IMR-90 (cell line): Measurements from ENCODE around the gene CHMP4A.

Source experiments
- FOS ChIP-seq: fragments of 150-350 bp; IDR thresholded peaks from 2 replicates; pipeline ENCODE4 v1.6.1; 2016; ENCODE audit warnings: low read depth, low read length
- MXI1 ChIP-seq: IDR thresholded peaks from 2 replicates; pipeline ENCODE4 v1.6.1; 2012; ENCODE audit warnings: low read depth, mild to moderate bottlenecking, low read length, moderate library complexity, borderline replicate concordance
- POLR2A ChIP-seq: IDR thresholded peaks from 2 replicates; pipeline ENCODE4 v1.6.1; 2012; ENCODE audit warnings: mild to moderate bottlenecking, low read depth, low read length
- RAD21 ChIP-seq: IDR thresholded peaks from 2 replicates; pipeline ENCODE4 v1.6.1; 2012; ENCODE audit warnings: low read length, improper control_type of control experiment
- RFX5 ChIP-seq: IDR thresholded peaks from 2 replicates; pipeline ENCODE4 v1.8.0; 2012; ENCODE audit warnings: low read depth, mild to moderate bottlenecking, low read length, moderate library complexity
- TF ChIP-seq, protein P1 (sequence below): conservative IDR thresholded peaks from 2 replicates; pipeline ENCODE4 v1.5.1; 2012; ENCODE audit warnings: mild to moderate bottlenecking, low read depth, low read length, improper control_type of control experiment

DNA sequence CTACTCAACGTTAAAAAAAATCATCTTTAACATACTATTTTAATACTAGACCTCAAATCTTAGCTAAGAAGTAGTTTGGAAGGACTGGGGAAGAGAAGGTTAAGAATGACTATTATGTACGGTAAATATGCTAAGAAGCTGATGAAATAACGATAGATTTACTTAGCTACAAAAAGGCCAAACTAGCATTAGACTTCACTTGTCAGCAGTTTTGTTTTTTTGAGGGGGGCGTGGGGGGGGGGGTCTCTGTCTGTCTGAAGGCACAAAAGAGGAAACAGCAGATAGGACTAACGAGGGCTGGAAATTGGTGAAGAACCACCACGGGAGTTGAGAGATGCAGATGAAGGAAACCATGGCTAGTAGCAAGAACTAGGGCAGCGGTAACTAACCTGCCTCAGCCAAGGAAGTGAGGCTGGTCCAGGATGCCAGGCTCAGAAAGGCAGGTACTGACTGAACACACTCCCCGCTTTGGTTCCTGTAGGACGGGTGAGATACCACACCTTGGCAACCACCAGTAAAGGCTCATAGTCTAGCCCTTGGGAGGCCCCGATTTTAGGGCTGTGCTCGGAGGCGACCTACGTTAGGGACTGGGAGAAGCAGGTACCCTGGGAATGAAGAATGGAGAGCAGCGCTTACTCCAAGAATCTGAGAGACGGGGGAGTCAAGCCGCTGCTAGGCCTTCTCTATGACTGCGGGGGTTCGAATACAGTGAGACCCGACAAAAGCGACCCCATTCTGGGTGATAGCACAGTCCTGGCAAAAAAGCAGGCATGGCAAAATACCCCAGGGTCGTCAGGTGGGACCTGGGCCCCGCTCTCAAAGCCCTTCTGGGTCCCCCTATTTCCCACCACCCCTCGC, 18.2 kb upstream of the CHMP4A start:
- TF ChIP-seq, protein P1, sequence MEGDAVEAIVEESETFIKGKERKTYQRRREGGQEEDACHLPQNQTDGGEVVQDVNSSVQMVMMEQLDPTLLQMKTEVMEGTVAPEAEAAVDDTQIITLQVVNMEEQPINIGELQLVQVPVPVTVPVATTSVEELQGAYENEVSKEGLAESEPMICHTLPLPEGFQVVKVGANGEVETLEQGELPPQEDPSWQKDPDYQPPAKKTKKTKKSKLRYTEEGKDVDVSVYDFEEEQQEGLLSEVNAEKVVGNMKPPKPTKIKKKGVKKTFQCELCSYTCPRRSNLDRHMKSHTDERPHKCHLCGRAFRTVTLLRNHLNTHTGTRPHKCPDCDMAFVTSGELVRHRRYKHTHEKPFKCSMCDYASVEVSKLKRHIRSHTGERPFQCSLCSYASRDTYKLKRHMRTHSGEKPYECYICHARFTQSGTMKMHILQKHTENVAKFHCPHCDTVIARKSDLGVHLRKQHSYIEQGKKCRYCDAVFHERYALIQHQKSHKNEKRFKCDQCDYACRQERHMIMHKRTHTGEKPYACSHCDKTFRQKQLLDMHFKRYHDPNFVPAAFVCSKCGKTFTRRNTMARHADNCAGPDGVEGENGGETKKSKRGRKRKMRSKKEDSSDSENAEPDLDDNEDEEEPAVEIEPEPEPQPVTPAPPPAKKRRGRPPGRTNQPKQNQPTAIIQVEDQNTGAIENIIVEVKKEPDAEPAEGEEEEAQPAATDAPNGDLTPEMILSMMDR = no peak
- TF ChIP-seq POLR2A (no peak), FOS (no peak), RFX5 (no peak), MXI1 (no peak), RAD21 (no peak)
